AG20443 (cell line): ENCODE results near the gene CES3.
"Not testable (repeated sequence)": the region's sequence is repeated elsewhere in the genome, so short reads cannot be mapped to it uniquely, and the experiment has no call there.

Experiments
- DNase-seq: peaks from one replicate; pipeline ENCODE4 v3.0.0; 2012; ENCODE audit warnings: low spot score, mixed read lengths

Gene CES3

GRCh38 chr16:66945939-66946338, 15.1 kb upstream of the CES3 start:
- no peak for DNase-seq

GRCh38 chr16:66946541-66946940, 14.5 kb upstream of the CES3 start:
- no peak for DNase-seq

GRCh38 chr16:66946974-66947301, 14.1 kb upstream of the CES3 start:
- no peak for DNase-seq

GRCh38 chr16:66947302-66948065, 13.6 kb upstream of the CES3 start:
- DNase-seq = peak; percentile 88

GRCh38 chr16:66948134-66948836, 12.8 kb upstream of the CES3 start:
- DNase-seq = peak; percentile 54

GRCh38 chr16:66948837-66949225, 12.2 kb upstream of the CES3 start:
- DNase-seq = peak; percentile 4

- peak; percentile 3 for DNase-seq
Observed at GRCh38 chr16:66949472-66949871, 11.6 kb upstream of the CES3 start.

- DNase-seq = no peak
Observed at GRCh38 chr16:66950437-66950836, 10.6 kb upstream of the CES3 start.

GRCh38 chr16:66950971-66951790, 9.9 kb upstream of the CES3 start:
- no peak for DNase-seq

- no peak for DNase-seq
Observed at GRCh38 chr16:66952430-66953110, 8.5 kb upstream of the CES3 start.

GRCh38 chr16:66953462-66954096, 7.5 kb upstream of the CES3 start:
- DNase-seq = peak; percentile 6

- peak; percentile 86 for DNase-seq
Observed at GRCh38 chr16:66954097-66954659, 6.9 kb upstream of the CES3 start.

GRCh38 chr16:66955363-66956153, 5.5 kb upstream of the CES3 start:
- DNase-seq = not testable (repeated sequence)

- DNase-seq = not testable (repeated sequence)
Observed at GRCh38 chr16:66956154-66956457, 5.0 kb upstream of the CES3 start.

GRCh38 chr16:66958857-66959703, 2.0 kb upstream of the CES3 start:
- DNase-seq = no peak

GRCh38 chr16:66959704-66960161, 1.3 kb upstream of the CES3 start:
- DNase-seq = no peak

- no peak for DNase-seq
Observed at GRCh38 chr16:66960270-66960669, 796 bp upstream of the CES3 start.

- no peak for DNase-seq
Observed at GRCh38 chr16:66961914-66962313, 848 bp downstream of the CES3 start.

GRCh38 chr16:66964049-66964448, 3.0 kb downstream of the CES3 start:
- no peak for DNase-seq

GRCh38 chr16:66968847-66969246, 7.8 kb downstream of the CES3 start:
- no peak for DNase-seq
